Left lung (tissue), 10 donors: ENCODE results near the gene BCOR. TPM values are rescaled to one million over a fixed set of nuclear protein-coding genes. Genes with fewer than 3 reads are reported as not detected.
A peak's percentile ranks its signal among the peaks of the same experiment; 100 is the strongest.

Experiments used
- ATAC-seq: fragments of 200-7000 bp; cut with Tn5 transposase; one replicate; pipeline ENCODE4 v1.9.1; 2020; ENCODE audit warnings: moderate library complexity
- DNase-seq, 4 donors: peaks; one replicate each; pipeline ENCODE4 v3.0.0-alpha.2; 2013 to 2020
- H3K27ac ChIP-seq, 2 donors: fragments of 200-600 bp; sonication (generic) in 1 of 2; one replicate each; pipeline versions ENCODE4 v1.5.0 to v1.8.0; 2020 to 2021
- H3K27me3 ChIP-seq, 2 donors: fragments of 200-600 bp; sonication (generic) in 1 of 2; one replicate each; pipeline versions ENCODE4 v1.5.0 to v1.8.0; 2020 to 2021
- H3K36me3 ChIP-seq, 2 donors: fragments of 200-600 bp; sonication (generic) in 1 of 2; one replicate each; pipeline versions ENCODE4 v1.5.0 to v1.8.0; 2020 to 2021
- H3K4me1 ChIP-seq, 2 donors: fragments of 200-600 bp; one replicate each; pipeline ENCODE4 v1.8.0; 2021
- H3K4me3 ChIP-seq, 2 donors: fragments of 200-600 bp; sonication (generic) in 1 of 2; one replicate each; pipeline versions ENCODE4 v1.5.0 to v1.8.0; 2020 to 2021; ENCODE audit warnings: mild to moderate bottlenecking in 1 of 2
- H3K9me3 ChIP-seq, 2 donors: fragments of 200-600 bp; sonication (generic) in 1 of 2; one replicate each; pipeline versions ENCODE4 v1.5.0 to v1.8.0; 2020 to 2021
- CTCF ChIP-seq, 2 donors: fragments of 200-600 bp; sonication (generic) in 1 of 2; IDR thresholded peaks; one replicate each; pipeline versions ENCODE4 v1.5.0 to v1.8.0; 2021; ENCODE audit warnings: antibody characterized with exemption in 2 of 2
- intact Hi-C, 2 donors: fragments of 100-400 bp; cut with DNase I; formaldehyde crosslinking; loops; one replicate each; pipeline versions ENCODE4 v1.11.2 to v1.14.2; 2022
- polyA plus RNA-seq, 6 donors: library from polyadenylated mRNA; unstranded; fragments of 120-200 nt; gene quantifications; one replicate each; pipeline ENCODE4 v1.2.1, GENCODE V29; 2013; ENCODE audit not compliant: insufficient read length in 6 of 6
- total RNA-seq, 2 donors: library from RNA; stranded (reverse); fragmentation: NEBNext Ultra II Directional; extraction: Animal tissue kit (Norgen Biotek cat#: 25700); gene quantifications; one replicate each; pipeline ENCODE4 v1.2.1, GENCODE V29; 2021
- donor health status: DM: no; HTN: yes; CAD: no.
- donor health status: DM: no; HTN: no; CAD: no.

The BCOR gene
- total and polyA plus RNA-seq, 8 donors: 19.0 to 65.1 (median 60.9) TPM

GRCh38 chrX:40140706-40141499, 43.1 kb upstream of the BCOR start:
- no peaks in the 10 kb centered on the region for H3K9me3 ChIP-seq
- peak overlapping the region in 1 of 2 donors; percentile 39 for H3K27ac ChIP-seq
- H3K36me3 ChIP-seq: no peaks in the 10 kb centered on the region
- peaks cover 0 to 13% of the 10 kb centered on the region in 2 donors for H3K27me3 ChIP-seq
- TF ChIP-seq CTCF (IDR thresholded peaks at IDR 0.05): no peak
- DNase-seq: peak in 1 of 4 donors; percentile 71
- no peak overlapping the region for H3K4me3 ChIP-seq
- H3K4me1 ChIP-seq: peaks cover 6 to 19% of the 10 kb centered on the region in 2 donors
- ATAC-seq: peak; percentile 81
- intact Hi-C loops: no loop called here

- no peaks in the 10 kb centered on the region for H3K27me3 ChIP-seq
- H3K36me3 ChIP-seq: no peaks in the 10 kb centered on the region
- intact Hi-C loops: no loop called here
- ATAC-seq (peak; percentile 94), DNase-seq (peak in 1 of 4 donors; percentile 68)
- no peaks in the 10 kb centered on the region for H3K9me3 ChIP-seq
- no peak overlapping the region for H3K27ac ChIP-seq
- H3K4me3 ChIP-seq: no peak overlapping the region
- H3K4me1 ChIP-seq: no peaks in the 10 kb centered on the region
- no peak for TF ChIP-seq CTCF (IDR thresholded peaks at IDR 0.05)
These were observed 35.0 kb upstream of the BCOR start for GRCh38 chrX:40132751-40133150.

- no peaks in the 10 kb centered on the region for H3K27me3 ChIP-seq
- H3K36me3 ChIP-seq: no peaks in the 10 kb centered on the region
- H3K4me3 ChIP-seq: no peak overlapping the region
- no peak for ATAC-seq
- H3K27ac ChIP-seq: peak overlapping the region in 1 of 2 donors; percentile 44
- DNase-seq: no peak
- H3K9me3 ChIP-seq: no peaks in the 10 kb centered on the region
- H3K4me1 ChIP-seq: no peaks in the 10 kb centered on the region
- intact Hi-C loops: no loop called here
- TF ChIP-seq CTCF (IDR thresholded peaks at IDR 0.05): no peak
These were observed 34.0 kb upstream of the BCOR start for GRCh38 chrX:40131654-40132337.

- no peak for ATAC-seq
- intact Hi-C loops: no loop called here
These were observed 32.4 kb upstream of the BCOR start for GRCh38 chrX:40130207-40130606.

More at GRCh38 chrX:40130207-40130606, 32.4 kb upstream of the BCOR start:
- Histone ChIP-seq H3K9me3 (no peaks in the 10 kb centered on the region), H3K36me3 (no peaks in the 10 kb centered on the region), H3K4me3 (no peak overlapping the region), H3K4me1 (no peaks in the 10 kb centered on the region), H3K27ac (no peak overlapping the region), H3K27me3 (no peaks in the 10 kb centered on the region)
- no peak for TF ChIP-seq CTCF (IDR thresholded peaks at IDR 0.05)
- DNase-seq: no peak
